PC-9 (cell line): Measurements from ENCODE around the gene POLA1.

Source experiments
- CTCF ChIP-seq: fragments of 200-600 bp; sonication (generic); conservative IDR thresholded peaks from 2 replicates; pipeline ENCODE4 v1.6.1; 2017; ENCODE audit warnings: mixed run types, antibody characterized with exemption, mild to moderate bottlenecking, moderate library complexity
- EZH2 ChIP-seq: fragments of 200-600 bp; sonication (generic); IDR thresholded peaks from 2 replicates; pipeline ENCODE4 v1.8.0; 2017; ENCODE audit warnings: antibody characterized with exemption, low read depth

- no peak for TF ChIP-seq CTCF
- TF ChIP-seq EZH2, result no peak
These were observed 186.0 kb downstream of the POLA1 start for GRCh38 chrX:24879679-24880078.
